ENCODE results near the gene USP30.

DNA sequence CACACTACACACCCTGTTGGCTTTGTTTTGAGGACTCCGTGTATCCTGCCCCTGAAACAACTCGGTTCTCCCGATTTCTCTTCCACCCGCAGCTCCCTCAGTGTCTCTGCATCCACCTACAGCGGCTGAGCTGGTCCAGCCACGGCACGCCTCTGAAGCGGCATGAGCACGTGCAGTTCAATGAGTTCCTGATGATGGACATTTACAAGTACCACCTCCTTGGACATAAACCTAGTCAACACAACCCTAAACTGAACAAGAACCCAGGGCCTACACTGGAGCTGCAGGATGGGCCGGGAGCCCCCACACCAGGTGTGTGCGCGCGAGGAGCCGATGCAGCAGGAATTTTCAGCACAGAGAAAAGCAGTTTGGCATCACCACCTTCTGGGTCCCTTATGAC is 30.4 kb downstream of the USP30 start:
- TF ChIP-seq, protein P1, sequence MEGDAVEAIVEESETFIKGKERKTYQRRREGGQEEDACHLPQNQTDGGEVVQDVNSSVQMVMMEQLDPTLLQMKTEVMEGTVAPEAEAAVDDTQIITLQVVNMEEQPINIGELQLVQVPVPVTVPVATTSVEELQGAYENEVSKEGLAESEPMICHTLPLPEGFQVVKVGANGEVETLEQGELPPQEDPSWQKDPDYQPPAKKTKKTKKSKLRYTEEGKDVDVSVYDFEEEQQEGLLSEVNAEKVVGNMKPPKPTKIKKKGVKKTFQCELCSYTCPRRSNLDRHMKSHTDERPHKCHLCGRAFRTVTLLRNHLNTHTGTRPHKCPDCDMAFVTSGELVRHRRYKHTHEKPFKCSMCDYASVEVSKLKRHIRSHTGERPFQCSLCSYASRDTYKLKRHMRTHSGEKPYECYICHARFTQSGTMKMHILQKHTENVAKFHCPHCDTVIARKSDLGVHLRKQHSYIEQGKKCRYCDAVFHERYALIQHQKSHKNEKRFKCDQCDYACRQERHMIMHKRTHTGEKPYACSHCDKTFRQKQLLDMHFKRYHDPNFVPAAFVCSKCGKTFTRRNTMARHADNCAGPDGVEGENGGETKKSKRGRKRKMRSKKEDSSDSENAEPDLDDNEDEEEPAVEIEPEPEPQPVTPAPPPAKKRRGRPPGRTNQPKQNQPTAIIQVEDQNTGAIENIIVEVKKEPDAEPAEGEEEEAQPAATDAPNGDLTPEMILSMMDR (conservative IDR thresholded peaks at IDR 0.05; ENCODE audit: low read length), result no peak
- no peak for TF ChIP-seq EZH2phosphoT487 (IDR thresholded peaks at IDR 0.05; ENCODE audit: borderline replicate concordance)

Data from Loucy (cell line).